SW 1271 (cell line): ENCODE results near the gene NIBAN1.

Experiments
- DNase-seq, 2 experiments: peaks; one replicate each; lab custom pipeline; 2025; lab: John Stamatoyannopoulos, UW

The NIBAN1 gene

DNA sequence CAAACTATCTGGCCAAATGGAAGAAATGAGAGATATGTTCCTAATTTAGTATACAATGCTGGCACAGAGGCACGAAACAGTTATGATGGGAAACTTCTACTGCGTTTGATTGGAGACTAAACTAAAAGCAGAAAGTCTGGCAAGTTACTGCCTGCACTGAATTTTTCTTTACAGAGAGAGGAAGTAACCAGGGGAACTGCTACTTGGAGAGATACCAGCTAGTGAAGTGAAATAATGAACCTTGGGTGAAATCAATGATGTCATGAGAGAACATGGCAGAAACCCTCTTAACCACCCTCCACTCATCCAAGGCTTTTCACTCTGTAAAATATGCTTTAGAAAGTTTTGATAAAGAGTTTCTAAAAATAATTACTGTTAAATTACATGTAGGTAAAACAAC, 29.3 kb downstream of the NIBAN1 start:
- no peak for DNase-seq

GRCh38 chr1:184943998-184944397, 30.3 kb downstream of the NIBAN1 start:
- DNase-seq = no peak

DNA sequence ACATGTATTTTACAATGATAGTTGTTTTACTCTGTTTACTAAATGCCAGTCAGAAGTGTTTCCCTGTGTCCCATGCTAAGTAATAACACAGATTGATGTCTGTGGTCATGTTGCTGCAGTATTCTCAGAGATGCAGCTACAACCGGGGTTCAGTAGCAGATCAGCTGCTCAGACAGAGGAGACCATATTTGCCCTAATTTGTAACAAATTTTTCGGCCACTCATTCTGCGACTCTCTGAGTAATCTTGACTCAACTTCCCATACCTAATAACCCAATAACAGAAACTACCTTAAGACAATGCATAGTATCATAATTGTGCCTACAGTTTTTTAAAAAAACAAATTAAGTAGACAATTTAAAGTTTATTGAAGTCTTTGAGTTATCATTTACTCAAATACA, 32.6 kb downstream of the NIBAN1 start:
- no peak for DNase-seq

- DNase-seq = no peak
Measured at GRCh38 chr1:184941410-184941733, 32.9 kb downstream of the NIBAN1 start.

- DNase-seq = no peak
Measured at GRCh38 chr1:184940694-184941409, 33.5 kb downstream of the NIBAN1 start.

DNA sequence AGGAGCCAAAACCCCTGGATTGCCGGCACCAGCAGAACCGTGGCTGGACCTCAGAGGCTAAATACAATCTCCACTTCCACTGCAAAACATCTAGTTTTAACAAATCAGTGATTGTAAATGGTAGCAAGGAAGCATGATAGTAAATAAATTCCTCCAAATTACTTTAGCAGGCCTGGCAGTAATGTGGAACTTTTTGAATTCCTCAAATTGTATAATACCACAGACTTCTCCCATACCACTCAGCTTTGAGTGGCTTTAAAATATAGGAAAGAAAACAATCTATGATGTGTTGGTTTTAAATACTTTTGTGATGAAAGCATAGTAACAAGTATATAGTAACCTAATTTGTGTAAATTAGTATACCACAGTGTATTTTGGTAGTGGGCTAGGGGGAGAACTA, 34.1 kb downstream of the NIBAN1 start:
- DNase-seq = no peak

- DNase-seq = no peak
Measured at GRCh38 chr1:184937729-184938128, 36.6 kb downstream of the NIBAN1 start.

DNA sequence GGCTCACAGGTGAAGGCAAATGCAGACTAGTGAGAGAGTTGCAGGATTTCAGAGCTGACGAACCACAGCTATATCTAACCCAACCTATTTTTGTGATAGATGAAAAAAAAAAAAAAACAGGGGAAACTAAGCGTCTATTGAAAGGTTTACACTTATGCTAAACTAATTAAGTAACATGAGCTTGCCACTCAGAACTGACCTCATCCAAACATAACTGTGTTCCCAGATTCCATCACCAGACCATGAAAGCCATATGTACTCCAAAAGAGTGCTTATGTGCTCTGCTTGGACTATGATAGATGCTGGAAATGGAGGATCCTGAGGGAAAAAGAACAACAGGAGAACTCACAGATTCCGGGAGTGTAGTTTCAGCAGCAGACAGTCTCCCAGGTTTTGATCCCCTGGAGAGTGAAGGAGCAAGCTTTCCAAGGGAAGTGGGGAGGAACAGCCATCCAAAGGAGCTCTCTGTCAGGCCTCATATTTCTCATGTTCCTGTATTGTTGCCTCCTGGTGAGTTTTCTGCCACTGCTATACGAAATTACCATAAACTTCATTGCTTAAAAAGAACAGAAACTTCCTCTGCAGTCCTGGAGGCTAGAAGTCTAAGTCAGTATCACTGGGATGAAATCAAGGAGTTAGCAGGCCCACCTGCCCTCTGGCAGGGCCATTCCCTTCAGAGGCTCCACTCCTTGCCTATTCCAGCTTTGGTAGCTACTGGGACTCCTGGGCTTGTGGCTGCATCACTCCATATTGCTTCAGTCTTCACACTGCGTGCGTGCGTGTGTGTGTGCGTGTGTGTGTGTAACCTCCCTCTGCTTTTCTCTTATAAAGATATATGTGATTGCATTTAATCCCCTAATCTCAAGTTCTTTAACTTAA, 38.1 kb downstream of the NIBAN1 start:
- no peak for DNase-seq

DNA sequence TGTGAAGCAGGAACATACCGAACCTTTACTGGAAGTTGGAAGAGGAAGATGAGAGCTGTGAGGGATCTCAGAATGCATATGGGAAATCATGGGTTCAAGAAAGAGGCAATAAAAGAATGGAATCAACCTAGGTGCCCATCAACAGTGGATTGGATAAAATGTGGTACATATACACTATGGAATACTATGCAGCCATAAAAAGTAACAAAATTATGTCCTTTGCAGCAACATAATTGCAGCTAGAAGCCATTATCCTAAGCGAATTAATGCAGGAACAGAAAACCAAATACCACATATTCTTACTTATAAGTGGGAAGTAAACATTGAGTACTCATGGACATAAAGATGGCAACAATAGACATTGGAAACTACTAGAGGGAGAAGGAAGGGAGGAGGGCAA, 40.4 kb downstream of the NIBAN1 start:
- DNase-seq = no peak

- DNase-seq = no peak
Measured at GRCh38 chr1:184932319-184932718, 42.0 kb downstream of the NIBAN1 start.

DNA sequence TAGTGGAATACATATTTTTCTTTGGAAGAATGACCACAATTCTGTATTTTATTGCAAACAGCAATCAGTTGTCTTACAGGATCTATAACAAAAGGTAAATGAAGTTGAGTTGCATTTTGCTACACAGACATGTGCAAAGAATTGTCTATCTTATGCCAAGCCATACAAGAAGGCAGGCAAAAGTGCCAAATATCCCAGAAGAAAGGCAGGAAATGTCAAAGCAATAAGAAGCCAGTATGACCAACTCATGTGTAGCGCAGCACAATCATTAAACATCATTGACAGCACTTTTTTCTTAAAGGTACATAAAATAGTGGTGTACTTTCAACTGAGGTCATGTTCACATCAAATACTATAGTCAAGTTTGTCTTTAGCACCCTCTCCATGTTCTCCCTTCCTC, 42.7 kb downstream of the NIBAN1 start:
- DNase-seq = no peak

GRCh38 chr1:184930645-184931044, 43.7 kb downstream of the NIBAN1 start:
- DNase-seq = no peak

DNA sequence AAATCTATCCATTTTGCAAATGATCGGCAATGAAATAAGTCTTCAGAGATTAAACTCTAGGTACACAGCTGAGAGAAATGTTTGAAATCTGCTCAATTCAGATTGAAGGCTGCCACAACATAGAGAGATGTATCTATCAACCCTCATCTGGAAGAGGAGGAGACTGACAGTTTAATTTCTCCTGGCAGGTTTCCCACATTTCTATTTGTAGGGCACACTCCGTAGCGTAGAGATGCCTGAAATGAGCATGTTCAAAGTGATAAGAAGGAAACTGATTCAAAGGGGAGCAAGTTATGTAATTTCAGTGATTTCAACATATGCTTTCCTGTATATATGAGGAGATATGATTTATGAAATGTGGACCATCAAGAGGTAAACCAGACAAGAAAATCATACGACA, 44.1 kb downstream of the NIBAN1 start:
- no peak for DNase-seq

GRCh38 chr1:184929711-184930202, 44.6 kb downstream of the NIBAN1 start:
- no peak for DNase-seq

DNA sequence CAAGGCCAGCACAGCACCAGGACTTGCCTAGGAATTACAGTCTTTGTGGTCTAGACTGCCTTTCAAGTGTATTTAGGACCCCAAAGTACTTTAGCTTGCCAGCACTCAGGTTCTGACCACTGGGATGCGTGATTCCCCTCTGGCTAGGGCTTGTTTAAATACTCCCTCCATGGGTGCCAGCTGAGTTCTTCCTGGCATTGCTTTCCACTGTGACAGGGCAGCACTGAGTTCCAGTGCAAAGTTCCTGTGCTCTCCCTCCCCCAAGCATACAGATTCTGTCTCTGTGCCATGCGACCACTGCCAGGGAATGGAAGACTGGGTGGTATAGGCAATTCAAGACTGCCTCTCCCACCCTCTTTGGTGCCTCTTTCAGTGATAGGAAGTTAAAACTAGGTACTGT, 45.9 kb downstream of the NIBAN1 start:
- DNase-seq = no peak
